H1 (cell line): ENCODE measurements around the gene TGM4. TPM values are rescaled to one million over a fixed set of nuclear protein-coding genes. Genes with fewer than 3 reads are reported as not detected.

Experiments
- CTCF ChIA-PET: fragments of 300-600 bp; sonication (Branson Sonifier 250); formaldehyde crosslinking; loops from one replicate; lab custom pipeline; 2021; ENCODE audit not compliant: partially characterized antibody; lab: Charles Lee
- POLR2A ChIA-PET: fragments of 300-600 bp; sonication (Branson Sonifier 250); formaldehyde crosslinking; loops from one replicate; lab custom pipeline; 2021; ENCODE audit warnings: inconsistent platforms; ENCODE audit not compliant: partially characterized antibody; lab: Charles Lee
- DNase-seq, 2 experiments: peaks; one replicate each; pipeline versions ENCODE4 v3.0.0 to v3.0.0-alpha.2; 2010 to 2022; ENCODE audit warnings: low spot score in 2 of 2, low read depth in 1 of 2, mixed read lengths in 1 of 2
- FAIRE-seq: peaks from 2 replicates; lab custom pipeline; 2011; peaks lifted over from hg19 to GRCh38; lab: Jason Lieb, UNC
- H2AFZ ChIP-seq: 2 replicates; pipeline ENCODE4 v1.8.1; 2012; ENCODE audit warnings: low read length, inconsistent platforms
- H2AK5ac ChIP-seq: 2 replicates; pipeline ENCODE4 v1.6.1; 2013; ENCODE audit warnings: low read depth, low read length
- H2BK120ac ChIP-seq: replicated peaks from 2 replicates; pipeline ENCODE3; 2013; ENCODE audit warnings: low read depth, low read length, inconsistent platforms
- H2BK12ac ChIP-seq: 2 replicates; pipeline ENCODE4 v1.6.1; 2013; ENCODE audit warnings: low read depth, low read length
- H2BK15ac ChIP-seq: 2 replicates; pipeline ENCODE4 v1.6.1; 2013; ENCODE audit warnings: low read length
- H2BK20ac ChIP-seq: 2 replicates; pipeline ENCODE4 v1.6.1; 2013; ENCODE audit warnings: low read length
- H2BK5ac ChIP-seq: 2 replicates; pipeline ENCODE4 v1.6.1; 2013; ENCODE audit warnings: low read depth, low read length
- H3K14ac ChIP-seq: 2 replicates; pipeline ENCODE4 v1.6.1; 2013; ENCODE audit warnings: inconsistent platforms; ENCODE audit not compliant: insufficient read length
- H3K18ac ChIP-seq: 2 replicates; pipeline ENCODE4 v1.6.1; 2013; ENCODE audit warnings: low read length; ENCODE audit errors: extremely low read depth
- H3K23ac ChIP-seq: 2 replicates; pipeline ENCODE4 v1.6.1; 2013; ENCODE audit warnings: inconsistent platforms; ENCODE audit not compliant: insufficient read length
- H3K23me2 ChIP-seq: 2 replicates; pipeline ENCODE4 v1.6.1; 2013; ENCODE audit warnings: low read depth, low read length
- H3K27ac ChIP-seq: 2 replicates; pipeline ENCODE4 v1.6.1; 2011; ENCODE audit warnings: low read depth, low read length, inconsistent platforms
- H3K27me3 ChIP-seq, 4 experiments: replicated peaks in 1 of 4; 1 replicate in 1 of 4; 2 replicates in 3 of 4; pipeline versions ENCODE4 v1.6.1 to v1.8.1; 2011 to 2013; ENCODE audit warnings: low read length in 3 of 4, mild to moderate bottlenecking in 3 of 4, inconsistent platforms in 2 of 4, mixed read lengths in 2 of 4, moderate library complexity in 1 of 4; ENCODE audit not compliant: control insufficient read depth in 3 of 4, insufficient read depth in 3 of 4; ENCODE audit errors: extremely low read depth in 1 of 4
- H3K36me3 ChIP-seq, 4 experiments: 2 replicates each; pipeline versions ENCODE4 v1.6.1 to v1.8.1; 2011 to 2013; ENCODE audit warnings: mild to moderate bottlenecking in 4 of 4, low read length in 3 of 4, moderate library complexity in 2 of 4, control low read depth in 1 of 4, inconsistent platforms in 1 of 4; ENCODE audit not compliant: insufficient read depth in 4 of 4, control insufficient read depth in 2 of 4
- H3K4ac ChIP-seq: replicated peaks from 2 replicates; pipeline ENCODE3; 2013; ENCODE audit warnings: low read length, low read depth, mixed read lengths, inconsistent platforms; ENCODE audit not compliant: insufficient read length
- H3K4me1 ChIP-seq, 4 experiments: replicated peaks in 1 of 4; 1 replicate in 1 of 4; 2 replicates in 3 of 4; pipeline versions ENCODE4 v1.6.1 to v1.8.1; 2011 to 2013; ENCODE audit warnings: low read length in 3 of 4, inconsistent platforms in 2 of 4, mixed read lengths in 1 of 4; ENCODE audit not compliant: insufficient read depth in 4 of 4, control insufficient read depth in 3 of 4
- H3K4me2 ChIP-seq, 2 experiments: 2 replicates each; pipeline versions ENCODE4 v1.6.1 to v1.8.1; 2011 to 2013; ENCODE audit warnings: low read depth in 2 of 2, low read length in 2 of 2, control low read depth in 1 of 2, inconsistent platforms in 1 of 2, mild to moderate bottlenecking in 1 of 2; ENCODE audit not compliant: insufficient read depth in 1 of 2
- H3K4me3 ChIP-seq, 4 experiments: fragments of 200-600, 300-600 bp in 1 of 4; sonication (generic), shearing (Covaris generic), sonication (Bioruptor Twin) in 1 of 4; 2 replicates each; pipeline versions ENCODE4 v1.5.1 to v1.8.1; 2011 to 2016; ENCODE audit warnings: low read length in 4 of 4, low read depth in 3 of 4, control low read depth in 2 of 4, inconsistent platforms in 2 of 4, mild to moderate bottlenecking in 2 of 4, mixed read lengths in 1 of 4, moderate library complexity in 1 of 4; ENCODE audit not compliant: insufficient read depth in 2 of 4; ENCODE audit errors: extremely low read depth in 1 of 4
- H3K56ac ChIP-seq: replicated peaks from 2 replicates; pipeline ENCODE3; 2013; ENCODE audit warnings: low read depth, mild to moderate bottlenecking, mixed read lengths, low read length, inconsistent platforms; ENCODE audit not compliant: insufficient read length
- H3K79me1 ChIP-seq: 2 replicates; pipeline ENCODE4 v1.6.1; 2013; ENCODE audit warnings: low read depth, low read length, control low read depth
- H3K79me2 ChIP-seq, 2 experiments: 2 replicates each; pipeline versions ENCODE4 v1.6.1 to v1.8.1; 2012 to 2013; ENCODE audit warnings: low read length in 2 of 2, mild to moderate bottlenecking in 2 of 2, inconsistent platforms in 1 of 2; ENCODE audit not compliant: insufficient read depth in 2 of 2, control insufficient read depth in 1 of 2
- H3K9ac ChIP-seq, 4 experiments: replicated peaks in 1 of 4; 1 replicate in 1 of 4; 2 replicates in 3 of 4; pipeline versions ENCODE4 v1.6.1 to v1.8.1; 2011 to 2013; ENCODE audit warnings: low read depth in 3 of 4, low read length in 3 of 4, control low read depth in 2 of 4, mild to moderate bottlenecking in 2 of 4, moderate library complexity in 2 of 4, inconsistent platforms in 1 of 4; ENCODE audit errors: extremely low read depth in 1 of 4
- H3K9me3 ChIP-seq, 2 experiments: 2 replicates each; pipeline versions ENCODE4 v1.6.1 to v1.8.1; 2012 to 2013; ENCODE audit warnings: mild to moderate bottlenecking in 2 of 2, moderate library complexity in 2 of 2, control low read depth in 1 of 2, inconsistent platforms in 1 of 2, low read depth in 1 of 2, low read length in 1 of 2, mixed read lengths in 1 of 2; ENCODE audit not compliant: insufficient read depth in 2 of 2
- H4K20me1 ChIP-seq, 2 experiments: replicated peaks in 1 of 2; 2 replicates each; pipeline versions ENCODE3 to v1.8.1; 2011 to 2013; ENCODE audit warnings: inconsistent platforms in 2 of 2, low read length in 2 of 2, mild to moderate bottlenecking in 1 of 2; ENCODE audit not compliant: insufficient read depth in 2 of 2, control insufficient read depth in 1 of 2
- H4K5ac ChIP-seq: 2 replicates; pipeline ENCODE4 v1.6.1; 2013; ENCODE audit warnings: low read length, low read depth, mixed read lengths, inconsistent platforms; ENCODE audit not compliant: insufficient read length
- H4K8ac ChIP-seq: 2 replicates; pipeline ENCODE4 v1.8.0; 2013; ENCODE audit warnings: mild to moderate bottlenecking, moderate library complexity, low read length, inconsistent platforms; ENCODE audit not compliant: insufficient read depth; ENCODE audit errors: extremely low read depth
- H4K91ac ChIP-seq: replicated peaks from 2 replicates; pipeline ENCODE3; 2013; ENCODE audit warnings: low read length, mixed read lengths, inconsistent platforms; ENCODE audit not compliant: insufficient read length
- CTBP2 ChIP-seq: IDR thresholded peaks from 2 replicates; pipeline ENCODE4 v1.7.0; 2011; ENCODE audit warnings: borderline replicate concordance, mild to moderate bottlenecking, moderate library complexity, mixed read lengths, low read length; ENCODE audit not compliant: insufficient read depth, insufficient read length
- EGR1 ChIP-seq: IDR thresholded peaks from 2 replicates; pipeline ENCODE4 v1.6.1; 2011; ENCODE audit warnings: low read depth, low read length, borderline replicate concordance
- HDAC2 ChIP-seq, 2 experiments: fragments of 300-600 bp in 1 of 2; sonication (generic) in 1 of 2; IDR thresholded peaks; 2 replicates each; pipeline ENCODE4 v1.6.1; 2011 to 2012; ENCODE audit warnings: low read depth in 2 of 2, low read length in 2 of 2, mild to moderate bottlenecking in 2 of 2, moderate library complexity in 2 of 2, borderline replicate concordance in 1 of 2, inconsistent platforms in 1 of 2
- KDM1A ChIP-seq: fragments of 200-600, 300-600 bp; sonication (generic); IDR thresholded peaks from 2 replicates; pipeline ENCODE4 v1.7.1; 2016; ENCODE audit warnings: mild to moderate bottlenecking, low read length, borderline replicate concordance
- KDM5A ChIP-seq: fragments of 200-600 bp; IDR thresholded peaks from 2 replicates; pipeline ENCODE4 v1.7.1; 2012; ENCODE audit warnings: mild to moderate bottlenecking, low read length, inconsistent platforms, mixed read lengths
- MAFK ChIP-seq: IDR thresholded peaks from 2 replicates; pipeline ENCODE4 v1.6.1; 2012; ENCODE audit warnings: low read depth, mild to moderate bottlenecking, improper control_type of control experiment, low read length
- NANOG ChIP-seq: IDR thresholded peaks from 2 replicates; pipeline ENCODE4 v1.6.1; 2011; ENCODE audit warnings: low read length, low read depth, mild to moderate bottlenecking, inconsistent platforms; ENCODE audit not compliant: insufficient read depth, poor library complexity, severe bottlenecking
- SRF ChIP-seq: IDR thresholded peaks from 2 replicates; pipeline ENCODE4 v1.6.1; 2011; ENCODE audit warnings: mild to moderate bottlenecking, low read depth, low read length, moderate library complexity
- TAF7 ChIP-seq: optimal IDR thresholded peaks from 2 replicates; pipeline ENCODE3; 2011; ENCODE audit warnings: low read depth, mild to moderate bottlenecking, inconsistent platforms, low read length, moderate library complexity, borderline replicate concordance
- TCF12 ChIP-seq: IDR thresholded peaks from 2 replicates; pipeline ENCODE4 v1.6.1; 2011; ENCODE audit warnings: low read depth, mild to moderate bottlenecking, low read length
- USF2 ChIP-seq: IDR thresholded peaks from 2 replicates; pipeline ENCODE4 v1.6.1; 2011; ENCODE audit warnings: low read length, improper control_type of control experiment
- YY1 ChIP-seq: IDR thresholded peaks from 2 replicates; pipeline ENCODE4 v1.6.1; 2011; ENCODE audit warnings: low read depth, mild to moderate bottlenecking, low read length
- WGBS, 2 experiments: shearing (Covaris generic) in 1 of 2; methylation state at CpG; one replicate each; pipeline versions ENCODE4 v1.1.6 to v1.1.7; 2013 to 2015; ENCODE audit warnings: low lambda C conversion rate in 2 of 2, mixed read lengths in 2 of 2, inconsistent platforms in 1 of 2, low coverage in 1 of 2, missing lambda C conversion rate in 1 of 2; ENCODE audit not compliant: insufficient replicate concordance in 2 of 2, insufficient coverage in 1 of 2, insufficient read length in 1 of 2; ENCODE audit errors: extremely low coverage in 1 of 2, missing lambda C conversion rate in 1 of 2; 5-methylcytosine and 5-hydroxymethylcytosine counted together
- polyA plus RNA-seq, 7 experiments: library from polyadenylated mRNA; depleted of rRNA in 3 of 7; stranded (reverse) in 5 of 7; unstranded in 2 of 7; fragments of >200 nt in 5 of 7; fragments of 200-250 nt in 2 of 7; gene quantifications; 1 replicate in 5 of 7; 2 replicates in 1 of 7; 4 replicates in 1 of 7; pipeline versions ENCODE4 v1.2.1 to v1.2.3, GENCODE V29; 2011 to 2013; ENCODE audit warnings: missing spikeins in 2 of 7, mixed read lengths in 2 of 7
- total RNA-seq: library from RNA; stranded (reverse); fragmentation: NEBNext Ultra II Directional; extraction: Animal tissue kit (Norgen Biotek cat#: 25700); gene quantifications from 2 replicates; pipeline ENCODE4 v1.2.1, GENCODE V29; 2021

Gene TGM4
- total and polyA plus RNA-seq, 2 of the 8 experiments (the other 6 are each of a cell fraction or from before 2014, with no cell fraction given), result 0.02 TPM; not detected in 1

DNA sequence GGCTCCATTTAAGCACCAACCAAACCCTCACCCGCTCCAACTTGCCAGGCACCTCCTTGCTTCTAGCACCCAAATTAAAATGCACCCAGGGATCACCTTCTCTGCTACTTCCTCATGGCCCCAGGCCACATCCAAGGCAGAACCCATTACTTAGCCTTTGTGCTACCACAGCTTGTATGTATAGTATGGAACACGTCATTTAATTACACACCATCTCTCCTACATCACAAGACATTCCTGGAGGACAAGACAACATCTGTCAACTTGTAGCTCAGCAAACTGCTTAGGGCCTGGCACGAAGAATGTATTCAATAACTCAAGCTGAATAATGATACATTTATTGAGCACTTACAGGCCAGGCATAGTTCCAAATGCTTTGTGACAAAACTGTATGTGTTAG, 78.3 kb downstream of the TGM4 start:
- no peak overlapping the region for H4K5ac ChIP-seq
- no peaks in the 10 kb centered on the region for H3K9me3 ChIP-seq
- H2BK5ac ChIP-seq, result no peak overlapping the region
- H3K4me2 ChIP-seq, result no peak overlapping the region
- no peaks in the 10 kb centered on the region for H3K27me3 ChIP-seq
- H3K4me3 ChIP-seq, result no peak overlapping the region
- peaks cover 11% of the 10 kb centered on the region for H3K79me1 ChIP-seq
- no peak overlapping the region for H2AFZ ChIP-seq
- ChIA-PET POLR2A (no interaction called here), CTCF (interaction anchor here (1.3 kb wide), 1 partner anchor 12 kb away, joined by 3 read pairs; no protein-coding TSS in a partner anchor)
- H2BK12ac ChIP-seq, result no peak overlapping the region
- H3K18ac ChIP-seq, result no peak overlapping the region
- no peak overlapping the region for H2BK120ac ChIP-seq
- FAIRE-seq (no peak), DNase-seq (no peak)
- H4K20me1 ChIP-seq, result peaks cover 3 to 13% of the 10 kb centered on the region in 2 experiments
- H3K36me3 ChIP-seq, result peaks cover 0 to 6% (median 0%) of the 10 kb centered on the region in 4 experiments; a peak in 2 of 8 replicates
- no peak overlapping the region for H2BK15ac ChIP-seq
- no peak overlapping the region for H4K91ac ChIP-seq
- H2BK20ac ChIP-seq, result no peak overlapping the region
- no peak overlapping the region for H2AK5ac ChIP-seq
- no peak overlapping the region for H3K23ac ChIP-seq
- no peak overlapping the region for H3K56ac ChIP-seq
- no peak overlapping the region for H3K27ac ChIP-seq
- no peak overlapping the region for H3K9ac ChIP-seq
- peaks cover 0 to 5% (median 2%) of the 10 kb centered on the region in 4 experiments; a peak in 3 of 7 replicates for H3K4me1 ChIP-seq
- no peak overlapping the region for H4K8ac ChIP-seq
- peaks cover 4 to 20% of the 10 kb centered on the region in 2 experiments; a peak in 2 of 4 replicates for H3K79me2 ChIP-seq
- WGBS, 2 experiments, result 87% methylated on average over 3 of the region's 3 CpGs; no CpG with 5 or more reads in 1 of the 2 experiments
- H3K4ac ChIP-seq, result no peak overlapping the region
- no peak overlapping the region for H3K14ac ChIP-seq
- no peaks in the 10 kb centered on the region for H3K23me2 ChIP-seq
- TF ChIP-seq SRF (no peak), HDAC2 (IDR thresholded peaks at IDR 0.05; ENCODE audit: borderline replicate concordance in 1 of 2, low read depth in 2 of 2, low read length in 2 of 2) (no peak), TAF7 (no peak), KDM5A (no peak), TCF12 (no peak), MAFK (no peak), KDM1A (no peak), NANOG (no peak), EGR1 (no peak), CTBP2 (no peak), USF2 (no peak), YY1 (no peak)
